T-helper 17 cell (primary cell): Measurements from ENCODE around the gene SMYD2. TPM values are rescaled to one million over a fixed set of nuclear protein-coding genes. Genes with fewer than 3 reads are reported as not detected.
"Not testable (repeated sequence)": the region's sequence is repeated elsewhere in the genome, so short reads cannot be mapped to it uniquely, and the experiment has no call there.

ENCODE experiments used
- ATAC-seq: fragments of 150-1000 bp; cut with Tn5 transposase; 2 replicates; pipeline ENCODE4 v1.10.0; 2021; ENCODE audit warnings: mild to moderate bottlenecking, moderate library complexity
- DNase-seq, 3 donors: peaks; one replicate each; pipeline versions ENCODE4 v3.0.0 to v3.0.0-alpha.2; 2020 to 2021
- H3K9me3 ChIP-seq: one replicate; pipeline ENCODE4 v1.7.0; 2013; ENCODE audit warnings: low read length, mild to moderate bottlenecking; ENCODE audit not compliant: control insufficient read depth, poor library complexity, severe bottlenecking
- H3K27ac Mint-ChIP-seq: one replicate; pipeline ENCODE4 v1.8.0; 2022; ENCODE audit warnings: mild to moderate bottlenecking, moderate library complexity, mixed read lengths
- H3K27me3 Mint-ChIP-seq: one replicate; pipeline ENCODE4 v1.8.0; 2022; ENCODE audit warnings: mixed read lengths
- H3K36me3 Mint-ChIP-seq: one replicate; pipeline ENCODE4 v1.8.0; 2022; ENCODE audit warnings: low read depth, mixed read lengths
- H3K4me1 Mint-ChIP-seq: one replicate; pipeline ENCODE4 v1.8.0; 2022; ENCODE audit warnings: mild to moderate bottlenecking, mixed read lengths
- H3K4me3 Mint-ChIP-seq: one replicate; pipeline ENCODE4 v1.8.0; 2022; ENCODE audit warnings: mild to moderate bottlenecking, moderate library complexity, mixed read lengths
- total RNA-seq, 4 donors: library from RNA in 2 of 4; stranded (reverse) in 2 of 4; gene quantifications; one replicate each; pipeline ENCODE4 v1.2.3 and lab custom pipeline; 2022 to 2026

Gene SMYD2
- total RNA-seq, 2 donors from 2014 or later = 27.1 to 33.2 TPM

DNA sequence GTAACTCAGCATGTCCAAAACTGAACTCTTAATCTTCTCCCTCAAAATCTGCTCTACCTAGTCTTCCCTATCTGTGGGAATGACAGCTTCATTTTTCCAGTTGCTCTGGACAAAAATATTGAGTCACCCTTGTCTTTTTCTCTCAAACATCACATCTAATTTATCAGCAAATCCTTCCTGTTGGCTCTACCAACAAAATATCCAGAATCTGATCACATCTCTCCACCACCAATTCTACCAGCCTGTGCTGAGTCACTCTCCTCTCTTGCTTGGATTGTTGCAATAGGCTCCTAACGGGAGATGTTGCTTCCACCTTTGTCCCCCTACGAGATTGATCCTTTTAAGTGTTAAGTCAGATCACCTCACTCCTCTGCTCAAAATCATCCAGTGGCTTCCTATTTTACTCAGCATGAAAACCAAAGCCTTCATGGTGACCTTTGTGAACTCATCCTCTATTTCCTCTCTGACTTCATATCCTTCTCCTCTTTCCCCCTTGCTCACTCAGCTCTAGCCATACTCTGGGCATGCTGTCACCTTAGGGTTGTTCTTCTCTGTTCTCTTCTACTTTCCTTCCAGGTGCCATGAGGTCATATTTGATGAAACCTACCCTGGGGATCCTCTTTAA lies 21.5 kb upstream of the SMYD2 start:
- peaks cover 93% of the 10 kb centered on the region for H3K27me3 Mint-ChIP-seq
- H3K27ac Mint-ChIP-seq = peak overlapping the region; percentile 41
- H3K9me3 ChIP-seq = peaks cover 3% of the 10 kb centered on the region
- ATAC-seq (no peak), DNase-seq (no peak)
- H3K4me1 Mint-ChIP-seq = peaks cover 8% of the 10 kb centered on the region
- no peak overlapping the region for H3K4me3 Mint-ChIP-seq
- peaks cover 9% of the 10 kb centered on the region for H3K36me3 Mint-ChIP-seq

DNA sequence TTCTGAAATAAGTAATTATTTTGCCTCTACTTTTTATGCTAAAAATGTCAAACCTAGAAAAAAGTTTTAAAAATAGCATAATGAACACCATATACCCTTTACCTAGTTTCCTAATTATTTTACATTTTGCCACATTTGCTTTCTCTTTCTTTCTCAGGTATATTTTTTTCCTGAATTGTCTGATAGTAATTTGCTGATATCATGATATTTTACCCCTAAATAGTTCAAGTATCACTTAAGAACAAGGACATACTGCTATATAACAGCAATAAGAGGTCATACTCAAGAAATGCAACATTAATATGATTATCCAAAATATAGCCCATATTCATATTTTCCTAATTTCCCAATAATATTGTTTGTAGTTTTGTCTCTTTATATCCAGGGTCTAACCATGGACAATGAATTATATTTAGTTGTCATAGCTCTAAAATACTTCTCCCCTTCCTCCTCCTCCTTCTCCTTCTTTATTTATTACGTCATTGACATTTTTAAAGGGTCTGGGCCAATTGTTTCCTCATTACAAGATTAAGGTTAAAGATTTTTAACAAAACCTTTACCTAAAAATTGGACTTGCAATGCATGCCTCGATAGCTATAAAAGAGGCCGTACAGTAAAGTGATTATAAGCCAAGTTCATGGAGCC lies 20.3 kb upstream of the SMYD2 start:
- peaks cover under 1% of the 10 kb centered on the region for H3K9me3 ChIP-seq
- Mint-ChIP-seq H3K36me3 (peaks cover 11% of the 10 kb centered on the region), H3K4me1 (peaks cover 8% of the 10 kb centered on the region), H3K27ac (no peak overlapping the region), H3K4me3 (no peak overlapping the region), H3K27me3 (peaks cover 91% of the 10 kb centered on the region)
- ATAC-seq (no peak), DNase-seq (no peak)

DNA sequence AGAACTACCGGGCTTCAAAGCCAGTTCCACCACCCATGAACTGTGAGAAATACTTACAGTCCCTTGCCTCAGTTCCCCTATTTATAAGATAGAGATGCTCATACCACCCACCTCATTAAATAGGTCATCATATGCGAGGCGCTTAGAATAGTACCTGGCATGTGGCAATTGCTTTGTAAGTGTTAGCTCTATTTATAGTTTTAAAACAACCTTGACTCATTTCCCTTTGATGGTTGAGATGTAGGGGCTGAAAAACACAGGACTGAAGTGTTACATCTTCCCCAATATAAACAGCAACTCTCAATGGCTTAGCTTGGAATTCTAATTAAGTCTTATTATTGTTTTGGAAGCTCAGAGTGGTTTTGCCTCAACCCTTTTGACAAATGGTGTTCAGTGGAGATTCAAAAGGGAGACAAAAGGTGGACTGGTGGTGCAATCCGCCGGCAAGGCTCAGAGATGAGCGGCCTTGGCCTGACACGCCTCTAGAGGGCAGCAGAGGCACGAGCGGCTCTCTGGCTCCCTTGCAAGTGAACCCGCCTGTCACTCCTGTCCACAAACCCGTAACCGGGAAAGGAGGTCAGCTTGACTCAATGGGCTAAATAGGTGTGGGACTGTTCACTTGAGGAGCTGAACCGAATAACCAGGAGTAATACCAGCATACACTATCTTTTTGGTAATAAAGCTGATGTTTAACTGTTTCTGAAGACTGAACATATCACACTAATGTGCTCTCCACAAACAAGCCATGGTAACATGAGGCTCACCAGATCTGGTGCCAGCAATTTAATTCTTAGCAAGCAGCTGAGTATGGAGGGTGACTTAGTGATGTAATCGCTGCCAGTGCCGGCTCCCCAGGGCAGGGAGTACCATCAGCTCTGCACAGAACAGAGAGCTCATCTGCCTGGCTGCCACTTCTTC lies 19.5 kb upstream of the SMYD2 start:
- Mint-ChIP-seq H3K4me1 (peaks cover 8% of the 10 kb centered on the region), H3K27me3 (peaks cover 89% of the 10 kb centered on the region), H3K4me3 (no peak overlapping the region), H3K36me3 (peaks cover 11% of the 10 kb centered on the region), H3K27ac (no peak overlapping the region)
- DNase-seq (peak; percentile 63 to 78 (median 68)), ATAC-seq (peak; percentile 98)
- no peaks in the 10 kb centered on the region for H3K9me3 ChIP-seq

DNA sequence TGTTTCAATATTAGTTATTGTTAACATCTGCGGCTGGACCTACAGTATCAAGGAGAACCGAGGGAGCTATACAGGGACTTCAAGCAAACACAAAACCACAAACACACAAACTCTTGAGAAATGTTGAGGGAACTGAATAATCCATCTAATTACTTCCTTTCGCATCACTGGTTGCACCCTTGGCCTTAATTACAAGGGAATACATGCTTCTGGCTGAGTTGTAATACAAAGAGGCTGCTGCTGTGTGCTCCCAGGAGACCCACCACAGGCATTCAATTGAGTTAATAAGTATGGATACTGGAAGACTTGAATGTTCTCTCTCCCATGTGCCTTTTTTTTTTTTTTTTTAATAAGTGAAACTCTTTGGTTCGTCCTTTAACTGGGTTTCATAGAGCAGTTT lies 16.8 kb upstream of the SMYD2 start:
- Mint-ChIP-seq H3K4me3 (no peak overlapping the region), H3K27ac (no peak overlapping the region), H3K27me3 (peaks cover 65% of the 10 kb centered on the region), H3K36me3 (peaks cover 11% of the 10 kb centered on the region), H3K4me1 (peaks cover 8% of the 10 kb centered on the region)
- DNase-seq = no peak
- H3K9me3 ChIP-seq = no peaks in the 10 kb centered on the region
- ATAC-seq = no peak

DNA sequence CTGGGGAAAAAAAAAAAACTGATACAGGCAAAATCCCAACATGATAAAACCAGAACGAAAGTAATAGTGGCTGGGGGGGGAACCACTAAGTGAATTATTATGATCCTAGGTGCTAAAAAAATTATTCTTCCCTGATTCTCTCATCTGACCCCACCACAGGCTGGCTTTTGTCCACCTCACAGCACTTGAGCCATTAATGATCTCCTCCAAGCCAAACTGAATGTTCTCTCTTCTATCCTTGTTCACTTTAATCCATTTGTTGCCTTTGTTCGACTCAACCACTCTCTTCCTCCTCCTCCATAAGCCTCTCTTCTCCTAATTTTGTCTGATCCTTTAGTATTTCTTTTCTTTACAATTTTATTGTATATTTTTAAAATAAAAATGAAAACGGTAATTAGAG lies 16.0 kb upstream of the SMYD2 start:
- Mint-ChIP-seq H3K36me3 (peaks cover 3% of the 10 kb centered on the region), H3K27me3 (peaks cover 65% of the 10 kb centered on the region), H3K27ac (no peak overlapping the region)

DNA sequence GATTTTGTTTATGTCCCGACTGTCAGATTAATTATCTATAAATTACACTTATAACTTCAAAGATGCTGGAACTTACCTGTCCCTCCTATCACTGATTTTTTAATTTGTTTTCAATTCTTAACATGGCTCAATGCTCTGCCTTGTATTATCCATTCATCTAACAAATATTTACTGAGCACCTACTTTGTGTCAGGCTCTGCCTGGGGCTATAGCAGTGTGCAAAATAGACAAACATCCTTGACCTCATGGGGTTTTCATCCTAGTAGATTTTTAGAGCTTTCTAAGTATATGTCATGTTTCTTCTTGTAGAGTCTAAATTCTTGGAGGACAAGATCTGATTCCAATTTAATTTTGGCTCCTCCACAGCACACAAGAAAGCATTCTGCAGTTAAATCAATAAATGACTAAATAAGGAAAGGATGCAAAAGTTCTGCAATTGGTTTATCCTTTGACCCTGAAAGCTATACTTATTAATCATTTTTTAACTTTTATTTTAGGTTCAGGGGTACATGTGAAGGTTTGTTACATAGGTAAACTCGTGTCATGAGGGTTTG lies 10.8 kb upstream of the SMYD2 start:
- no peak overlapping the region for H3K4me3 Mint-ChIP-seq
- ATAC-seq (no peak), DNase-seq (no peak)
- H3K27me3 Mint-ChIP-seq = peaks cover 21% of the 10 kb centered on the region
- no peak overlapping the region for H3K27ac Mint-ChIP-seq
- peaks cover 5% of the 10 kb centered on the region for H3K4me1 Mint-ChIP-seq
- peaks cover 2% of the 10 kb centered on the region for H3K36me3 Mint-ChIP-seq
- no peaks in the 10 kb centered on the region for H3K9me3 ChIP-seq

More for the DNA sequence above, 16.0 kb upstream of the SMYD2 start:
- no peak for ATAC-seq
- no peak for DNase-seq
- peaks cover under 1% of the 10 kb centered on the region for H3K4me1 Mint-ChIP-seq
- H3K4me3 Mint-ChIP-seq = no peak overlapping the region
- no peaks in the 10 kb centered on the region for H3K9me3 ChIP-seq

DNA sequence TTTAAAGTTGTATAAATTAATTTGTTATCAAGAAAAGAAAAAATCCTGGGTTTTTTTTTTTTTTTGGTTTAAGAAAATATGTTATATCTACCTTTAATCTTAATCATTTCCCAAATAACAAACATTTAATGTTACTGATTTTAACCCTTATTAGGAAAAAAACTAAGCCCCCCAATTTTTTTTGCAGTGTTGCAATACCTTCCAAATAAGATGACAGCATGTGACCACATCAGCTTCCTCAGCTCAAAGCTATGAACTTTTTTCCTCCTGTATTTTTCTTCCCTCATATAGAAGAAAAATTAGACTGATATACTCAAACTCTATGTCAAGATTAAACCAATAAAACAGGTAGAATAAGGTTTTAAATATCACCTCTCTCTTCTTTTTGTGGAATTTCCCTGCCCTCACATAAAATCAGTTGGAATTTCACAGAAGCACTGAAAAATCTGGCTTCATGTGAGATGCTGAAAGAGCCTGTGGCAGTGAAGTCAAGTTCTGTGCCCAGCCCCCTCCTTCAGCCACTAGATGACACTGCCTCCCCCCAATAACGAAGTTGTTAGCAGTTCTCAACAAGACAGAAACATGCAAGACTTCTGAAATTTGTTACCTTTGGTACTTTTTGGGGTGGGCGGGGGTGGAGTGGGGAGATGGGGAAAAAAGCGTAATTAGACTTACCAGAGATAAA lies 9.6 kb upstream of the SMYD2 start:
- H3K4me3 Mint-ChIP-seq = no peak overlapping the region
- ATAC-seq (no peak), DNase-seq (no peak)
- no peaks in the 10 kb centered on the region for H3K9me3 ChIP-seq
- H3K27me3 Mint-ChIP-seq = peaks cover 14% of the 10 kb centered on the region
- H3K36me3 Mint-ChIP-seq = no peaks in the 10 kb centered on the region
- H3K27ac Mint-ChIP-seq = no peak overlapping the region
- H3K4me1 Mint-ChIP-seq = peaks cover 5% of the 10 kb centered on the region

DNA sequence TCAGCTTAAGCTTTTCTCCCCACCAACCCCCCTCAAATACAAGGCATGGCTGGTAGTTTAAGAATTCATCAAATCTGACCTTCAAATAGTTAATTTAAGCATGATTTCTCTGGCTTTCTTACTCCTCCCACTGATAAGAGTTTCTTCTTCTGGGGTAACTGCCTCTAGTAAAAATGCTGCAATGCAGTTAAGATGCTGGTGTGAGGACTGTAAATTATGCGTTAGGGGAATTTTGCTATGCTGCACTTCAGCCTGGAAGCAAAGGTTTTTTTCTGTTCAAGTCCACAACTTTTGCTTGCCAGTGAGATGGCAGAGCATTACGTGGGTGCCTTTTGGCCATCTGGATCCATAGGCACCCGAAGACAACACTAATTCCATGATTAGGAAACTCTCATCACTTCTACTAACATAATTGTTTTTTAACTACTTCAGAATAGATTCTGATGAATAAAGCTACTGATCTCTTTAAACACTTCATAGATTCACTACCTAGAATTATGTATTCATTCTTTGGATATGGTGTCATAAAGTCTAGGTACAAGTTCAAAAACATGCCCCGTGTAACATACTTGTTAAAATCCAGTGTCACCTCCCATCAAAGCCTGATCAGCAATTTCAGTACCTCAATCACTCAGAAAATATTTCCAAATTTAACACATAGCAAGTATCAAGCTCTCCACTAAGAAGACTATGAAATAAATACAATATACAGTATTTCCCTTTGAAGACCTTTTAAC lies 8.8 kb upstream of the SMYD2 start:
- no peak for ATAC-seq

DNA sequence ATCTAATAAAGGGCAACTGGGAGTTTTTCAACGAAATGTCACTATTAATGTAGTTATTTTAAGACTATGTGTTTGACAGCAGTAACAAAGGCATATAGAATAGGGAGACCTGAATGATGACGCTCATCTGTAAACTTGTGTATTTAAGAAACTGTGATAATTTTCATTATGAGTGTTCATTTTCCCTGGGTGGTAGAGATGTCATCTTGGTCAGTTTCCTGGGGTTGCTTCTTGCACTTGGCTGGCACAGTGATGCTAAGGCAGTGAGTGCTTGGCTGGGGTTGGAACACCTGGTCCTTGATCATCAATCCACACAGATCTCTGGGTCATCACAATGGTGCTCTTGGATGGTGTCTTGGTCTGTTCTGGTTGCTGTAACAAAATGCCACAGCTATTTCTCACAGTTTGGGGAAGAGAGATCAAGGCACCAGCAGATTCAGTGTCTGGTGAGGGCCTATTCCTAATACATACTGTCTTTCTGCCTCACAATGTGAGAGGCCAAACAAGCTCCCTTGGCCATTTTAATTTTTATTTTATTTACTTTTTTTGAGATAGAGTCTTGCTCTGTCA lies 7.9 kb upstream of the SMYD2 start:
- no peaks in the 10 kb centered on the region for H3K36me3 Mint-ChIP-seq
- H3K27me3 Mint-ChIP-seq = peaks cover 14% of the 10 kb centered on the region
- no peaks in the 10 kb centered on the region for H3K9me3 ChIP-seq
- no peak for DNase-seq
- H3K4me3 Mint-ChIP-seq = no peak overlapping the region
- no peak for ATAC-seq
- peaks cover 6% of the 10 kb centered on the region for H3K4me1 Mint-ChIP-seq
- H3K27ac Mint-ChIP-seq = no peak overlapping the region

More for the DNA sequence above, 8.8 kb upstream of the SMYD2 start:
- Mint-ChIP-seq H3K36me3 (no peaks in the 10 kb centered on the region), H3K27ac (no peak overlapping the region), H3K4me1 (peaks cover 6% of the 10 kb centered on the region), H3K27me3 (peaks cover 14% of the 10 kb centered on the region), H3K4me3 (no peak overlapping the region)
- no peaks in the 10 kb centered on the region for H3K9me3 ChIP-seq
- no peak for DNase-seq

DNA sequence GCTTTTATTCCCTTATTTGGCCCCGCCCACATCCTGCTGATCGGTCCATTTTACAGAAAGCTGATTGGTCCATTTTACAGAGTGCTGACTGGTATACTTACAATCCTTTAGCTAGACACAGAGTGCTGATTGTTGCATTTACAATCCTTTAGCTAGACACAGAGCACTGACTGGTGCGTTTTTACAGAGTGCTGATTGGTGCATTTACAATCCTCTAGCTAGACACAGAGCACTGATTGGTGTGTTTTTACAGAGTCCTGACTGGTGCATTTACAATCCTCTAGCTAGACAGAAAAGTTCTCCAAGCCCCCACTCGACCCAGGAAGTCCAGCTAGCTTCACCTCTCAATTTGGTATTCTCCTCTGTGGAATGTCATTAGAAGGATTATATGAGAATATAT lies 5.3 kb upstream of the SMYD2 start:
- not testable (repeated sequence) for H3K27ac Mint-ChIP-seq, ATAC-seq, DNase-seq, H3K4me3 Mint-ChIP-seq, H3K27me3 Mint-ChIP-seq, H3K36me3 Mint-ChIP-seq, H3K9me3 ChIP-seq
- H3K4me1 Mint-ChIP-seq = peaks cover 18% of the 10 kb centered on the region

DNA sequence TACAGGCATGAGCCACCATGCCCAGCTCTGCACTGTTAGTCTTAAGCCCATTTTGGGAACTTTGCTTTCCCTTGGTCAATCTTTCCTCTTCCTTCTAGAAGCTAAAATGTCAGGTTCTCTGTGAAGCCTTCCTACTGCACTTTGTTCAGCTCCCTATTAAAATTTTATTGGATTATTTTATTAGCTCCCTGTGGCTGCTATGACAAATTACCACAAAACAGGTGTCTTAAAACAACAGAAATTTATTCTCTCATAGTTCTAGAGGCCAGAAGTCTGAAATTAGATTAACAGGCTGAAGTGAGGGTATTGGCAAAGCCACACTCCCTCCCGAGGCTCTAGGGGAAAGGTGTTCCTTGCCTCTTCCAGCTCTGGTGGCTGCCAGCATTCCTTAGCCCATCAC lies 4.2 kb upstream of the SMYD2 start:
- no peak for DNase-seq
- H3K9me3 ChIP-seq = no peaks in the 10 kb centered on the region
- Mint-ChIP-seq H3K36me3 (no peaks in the 10 kb centered on the region), H3K27me3 (no peaks in the 10 kb centered on the region), H3K27ac (no peak overlapping the region), H3K4me1 (peaks cover 21% of the 10 kb centered on the region), H3K4me3 (no peak overlapping the region)
- ATAC-seq = no peak
